Measurements from ENCODE around the gene RIC1.

The RIC1 gene

GRCh38 chr9:5690278-5690677, 61.4 kb downstream of the RIC1 start:
- DNase-seq (ENCODE audit: low read depth), result no peak
- no peak for TF ChIP-seq CTCF (IDR thresholded peaks at IDR 0.05; ENCODE audit: insufficient read depth, low read depth, low read length, missing control alignments)
- H3K4me3 ChIP-seq (ENCODE audit: low read length), result no peak overlapping the region

GRCh38 chr9:5695860-5696259, 67.0 kb downstream of the RIC1 start:
- no peak for TF ChIP-seq CTCF (IDR thresholded peaks at IDR 0.05; ENCODE audit: insufficient read depth, low read depth, low read length, missing control alignments)
- no peak for DNase-seq (ENCODE audit: low read depth)

GRCh38 chr9:5696884-5697283, 68.0 kb downstream of the RIC1 start:
- no peak overlapping the region for H3K4me3 ChIP-seq (ENCODE audit: low read length)
- TF ChIP-seq CTCF (IDR thresholded peaks at IDR 0.05; ENCODE audit: insufficient read depth, low read depth, low read length, missing control alignments), result no peak
- DNase-seq (ENCODE audit: low read depth), result no peak

More at GRCh38 chr9:5695860-5696259, 67.0 kb downstream of the RIC1 start:
- H3K4me3 ChIP-seq (ENCODE audit: low read length), result no peak overlapping the region

- no peak for DNase-seq (ENCODE audit: low read depth)
- H3K4me3 ChIP-seq (ENCODE audit: low read length), result no peak overlapping the region
- TF ChIP-seq CTCF (IDR thresholded peaks at IDR 0.05; ENCODE audit: insufficient read depth, low read depth, low read length, missing control alignments), result no peak
Observed at GRCh38 chr9:5698004-5698403, 69.1 kb downstream of the RIC1 start.

GRCh38 chr9:5698810-5699556, 70.1 kb downstream of the RIC1 start:
- no peak for TF ChIP-seq CTCF (IDR thresholded peaks at IDR 0.05; ENCODE audit: insufficient read depth, low read depth, low read length, missing control alignments)
- no peak overlapping the region for H3K4me3 ChIP-seq (ENCODE audit: low read length)
- DNase-seq (ENCODE audit: low read depth), result peak; percentile 5

GRCh38 chr9:5708414-5708813, 79.5 kb downstream of the RIC1 start:
- no peak overlapping the region for H3K4me3 ChIP-seq (ENCODE audit: low read length)
- DNase-seq (ENCODE audit: low read depth), result no peak
- TF ChIP-seq CTCF (IDR thresholded peaks at IDR 0.05; ENCODE audit: insufficient read depth, low read depth, low read length, missing control alignments), result no peak

Data from epithelial cell of esophagus (primary cell).